CMK (cell line): ENCODE data around the gene MSI2.

ENCODE experiments used
- DNase-seq: peaks from one replicate; pipeline ENCODE4 v3.0.0-alpha.2; 2010; ENCODE audit warnings: low read depth

MSI2 gene

DNA sequence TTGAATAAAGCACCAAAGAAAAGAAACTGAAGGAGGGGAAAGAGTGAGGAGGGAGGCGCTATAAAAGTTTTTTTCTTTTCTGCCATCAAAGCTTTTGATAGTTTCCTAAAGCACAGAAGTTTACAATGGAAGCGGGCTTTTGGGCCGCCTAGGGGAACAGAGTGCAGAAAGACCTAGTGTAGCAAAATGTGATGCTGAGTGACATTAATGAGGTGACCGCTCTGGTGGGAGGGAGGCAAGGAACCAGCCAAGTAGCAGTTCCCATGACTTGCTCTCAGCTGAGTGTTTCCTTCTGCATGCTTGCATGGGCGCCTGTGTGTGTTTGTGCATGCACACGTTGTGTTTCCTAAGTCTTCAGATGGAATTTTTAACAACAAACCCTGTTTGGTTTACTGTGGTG is 15.5 kb downstream of the MSI2 start:
- no peak for DNase-seq

DNA sequence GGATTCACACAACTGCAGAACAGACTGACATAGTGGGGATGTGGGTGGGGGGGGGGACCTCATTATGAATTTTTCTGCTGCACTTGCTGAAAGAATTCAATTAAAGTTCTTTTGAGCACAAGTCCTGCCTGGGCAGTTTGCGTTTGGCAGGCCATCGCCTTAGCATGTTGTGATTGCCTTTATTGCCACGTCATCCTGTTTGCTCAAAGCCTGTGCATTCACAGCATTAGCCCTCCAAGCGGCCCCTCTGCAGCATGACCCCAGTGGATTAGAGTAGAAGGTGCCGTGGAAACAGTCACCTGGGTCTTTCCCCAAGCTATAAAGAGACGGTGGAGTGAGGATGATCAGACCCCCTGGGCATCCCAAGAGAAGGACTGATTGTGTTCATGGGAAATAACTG is 17.2 kb downstream of the MSI2 start:
- DNase-seq = no peak

DNA sequence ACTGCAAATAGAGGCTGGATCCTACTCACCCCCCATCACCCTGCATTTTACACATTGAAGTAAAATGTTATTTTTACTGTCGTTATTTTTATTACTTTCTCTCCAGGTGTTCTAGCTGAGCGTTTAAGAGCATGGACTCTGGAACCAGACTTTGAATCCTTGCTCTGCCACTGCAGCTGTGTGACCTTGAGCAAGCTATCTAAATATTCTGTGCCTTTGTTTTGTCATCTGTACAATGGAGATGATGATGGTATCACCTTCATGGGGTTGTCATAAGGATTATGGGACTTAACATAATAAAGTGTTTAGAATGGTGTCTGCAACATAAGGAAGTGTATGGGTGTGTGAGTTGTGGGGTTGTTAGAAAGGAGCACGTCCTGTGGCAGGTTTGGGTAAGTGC is 17.8 kb downstream of the MSI2 start:
- no peak for DNase-seq

DNA sequence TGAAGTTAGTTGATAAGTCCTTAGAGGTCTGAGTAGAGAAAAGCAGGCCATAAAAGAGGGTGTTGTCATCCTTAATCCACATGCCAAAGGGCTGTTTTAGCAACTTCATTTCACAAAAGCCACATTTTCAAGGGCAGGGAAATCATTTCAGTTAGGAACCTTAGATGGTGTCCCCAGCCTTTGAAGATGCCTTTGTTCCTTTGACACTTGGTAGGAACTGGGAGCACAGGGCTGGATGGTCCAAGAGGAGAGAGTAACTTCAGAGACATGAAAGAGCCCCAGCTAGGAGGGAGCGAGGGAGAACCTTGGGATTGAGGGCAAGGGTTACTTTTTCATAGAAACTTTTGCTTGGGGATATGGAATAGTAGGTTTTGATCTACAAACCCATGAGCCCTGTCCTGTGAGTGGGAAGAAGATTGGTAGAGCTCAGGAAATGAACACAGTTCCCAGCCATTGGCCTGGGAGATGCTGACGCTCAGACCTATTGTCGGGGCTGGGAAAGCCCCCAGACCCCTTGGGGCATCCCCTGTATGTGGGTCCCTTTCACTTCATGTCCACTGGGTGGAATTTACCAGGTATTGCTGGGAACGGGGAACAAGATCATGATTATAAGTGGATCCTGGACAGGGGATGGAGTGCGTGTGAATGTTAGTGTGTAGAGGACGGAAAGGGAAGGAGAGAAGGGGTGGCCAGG is 18.9 kb downstream of the MSI2 start:
- no peak for DNase-seq

DNA sequence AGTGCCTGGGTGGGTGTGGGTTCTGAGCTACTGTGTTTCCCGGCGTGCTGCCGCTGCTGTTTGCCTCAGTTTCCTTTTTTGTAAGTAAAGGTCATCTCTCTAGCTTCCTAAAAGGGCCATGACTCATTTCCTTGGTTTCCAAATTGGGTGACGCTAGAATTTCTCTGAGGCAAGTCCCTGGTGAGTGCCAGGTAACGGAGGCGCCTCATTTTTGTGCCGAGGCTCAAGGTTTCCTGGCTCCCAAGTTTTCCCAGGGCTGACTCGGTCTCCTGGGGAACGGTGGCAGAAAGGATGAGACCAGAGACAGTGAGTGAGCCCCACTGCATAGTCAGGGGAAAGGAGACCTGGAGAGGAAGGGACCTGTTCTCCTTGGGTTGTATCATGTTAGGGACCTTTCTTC is 20.3 kb downstream of the MSI2 start:
- DNase-seq = no peak

DNA sequence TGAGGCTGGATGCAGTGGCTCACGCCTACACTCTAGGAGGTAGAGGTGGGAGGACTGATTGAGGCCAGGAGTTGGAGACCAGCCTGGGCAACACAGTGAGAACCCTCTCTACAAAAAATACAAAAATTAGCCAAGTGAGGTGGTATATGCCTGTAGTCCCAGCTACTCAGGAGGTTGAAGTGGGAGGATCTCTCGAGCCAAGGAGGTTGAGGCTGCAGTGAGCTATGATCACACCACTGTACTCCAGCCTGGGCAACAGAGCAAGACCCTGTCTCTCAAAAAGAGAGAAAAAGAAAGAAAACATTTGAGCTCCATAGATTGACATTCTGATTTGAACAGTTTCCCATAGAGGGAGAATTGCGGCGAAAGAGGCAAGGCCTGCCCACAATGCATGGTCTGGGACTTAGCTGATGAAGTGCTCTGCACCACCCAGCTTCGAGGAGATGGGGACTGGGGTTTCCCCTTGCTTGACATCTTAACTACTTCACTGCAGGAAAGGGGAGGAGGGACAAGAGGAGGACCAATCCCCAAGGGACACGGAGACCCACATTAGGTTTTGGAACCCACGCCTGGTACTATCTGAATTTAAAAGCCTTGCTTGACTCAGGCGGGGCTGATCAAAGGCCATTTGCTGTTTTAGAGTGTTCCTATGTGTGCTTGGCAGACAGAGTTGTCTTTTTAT is 21.7 kb downstream of the MSI2 start:
- DNase-seq = no peak

DNA sequence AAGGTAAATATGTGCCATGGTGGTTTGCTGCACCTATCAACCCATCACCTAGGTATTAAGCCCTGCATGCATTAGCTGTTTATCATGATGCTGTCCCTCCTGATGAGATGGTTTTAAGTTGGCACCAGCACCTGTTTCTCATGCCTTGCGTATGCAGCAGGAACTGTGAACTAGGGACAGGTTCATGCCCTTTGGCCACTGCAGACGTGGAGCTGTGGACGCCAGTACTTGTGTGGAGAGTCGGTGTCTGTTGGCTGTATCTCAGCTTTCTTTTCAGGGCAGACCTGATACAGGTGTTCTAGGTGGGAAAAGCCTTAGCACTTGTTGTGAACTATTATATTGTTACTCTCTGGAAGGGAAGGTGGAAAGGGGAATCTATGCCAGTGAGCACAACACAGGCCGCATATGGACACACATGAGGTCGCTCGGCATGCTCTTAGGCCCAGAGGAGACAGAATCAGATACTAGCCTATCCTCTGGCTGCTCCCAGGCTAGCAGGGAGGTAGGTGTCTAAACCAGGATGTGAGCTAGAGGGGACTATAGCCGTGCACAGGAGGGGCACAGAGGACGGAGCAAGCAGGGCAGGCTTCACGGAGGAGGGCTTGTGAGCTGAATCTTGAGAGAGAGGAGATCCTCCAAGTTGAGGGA is 22.5 kb downstream of the MSI2 start:
- DNase-seq = no peak

DNA sequence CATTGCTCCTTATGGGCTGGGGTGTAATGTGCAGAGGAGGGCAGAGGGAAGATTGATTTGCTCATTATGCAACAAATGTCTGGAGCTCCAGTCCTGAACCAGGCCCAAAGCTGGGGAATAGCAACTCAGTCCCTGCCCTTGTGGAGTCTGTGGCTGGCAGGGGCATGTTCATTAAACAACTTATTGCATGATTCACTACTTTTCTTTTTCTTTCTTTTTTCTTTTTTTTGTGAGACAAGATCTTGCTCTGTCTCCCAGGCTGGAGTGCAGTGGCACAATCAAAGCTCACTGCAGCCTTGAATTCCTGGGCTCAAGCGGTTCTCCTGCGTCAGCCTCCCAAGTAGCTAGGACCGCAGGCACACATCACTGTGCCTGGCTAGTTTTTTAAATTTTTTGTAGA is 23.1 kb downstream of the MSI2 start:
- DNase-seq = no peak

DNA sequence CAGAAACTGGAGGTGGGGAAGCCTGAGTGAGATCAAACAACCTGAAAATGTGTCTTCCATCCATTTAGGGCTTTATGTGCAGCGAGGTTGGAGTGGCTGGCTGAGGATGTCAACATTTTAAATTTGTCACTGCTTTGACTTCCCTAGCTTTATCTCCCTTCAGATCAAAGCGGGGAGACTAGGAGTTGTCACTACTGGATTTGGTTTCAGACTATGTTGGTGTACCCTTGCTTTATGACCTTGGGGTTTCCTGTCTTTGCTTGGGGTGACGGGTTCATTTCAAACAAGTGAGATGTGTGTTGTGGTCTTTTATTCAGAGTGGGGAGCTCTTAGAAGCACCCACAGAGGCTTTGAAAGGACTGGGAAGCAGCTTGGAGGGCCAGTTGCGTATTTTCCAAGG is 25.6 kb downstream of the MSI2 start:
- DNase-seq = no peak

DNA sequence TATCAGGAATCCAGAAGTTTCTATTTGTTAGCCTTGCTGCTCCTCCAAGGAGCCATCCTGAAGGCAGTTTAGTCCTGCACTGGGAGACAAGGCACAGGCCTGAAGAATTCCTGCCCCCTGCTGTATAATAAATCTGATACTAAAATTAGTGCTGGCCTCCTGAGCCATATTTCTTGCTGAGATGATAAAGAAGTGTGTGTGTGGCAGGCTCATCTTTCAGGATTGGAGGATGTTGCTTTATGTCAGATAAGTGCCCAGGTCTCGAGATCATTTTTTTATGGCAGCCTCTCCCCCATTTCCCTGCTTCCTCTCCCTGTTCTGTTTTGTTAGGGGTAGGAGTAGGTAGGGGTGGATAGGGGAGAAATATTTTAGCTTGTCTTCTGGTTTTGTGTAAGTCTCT is 26.0 kb downstream of the MSI2 start:
- DNase-seq = no peak

DNA sequence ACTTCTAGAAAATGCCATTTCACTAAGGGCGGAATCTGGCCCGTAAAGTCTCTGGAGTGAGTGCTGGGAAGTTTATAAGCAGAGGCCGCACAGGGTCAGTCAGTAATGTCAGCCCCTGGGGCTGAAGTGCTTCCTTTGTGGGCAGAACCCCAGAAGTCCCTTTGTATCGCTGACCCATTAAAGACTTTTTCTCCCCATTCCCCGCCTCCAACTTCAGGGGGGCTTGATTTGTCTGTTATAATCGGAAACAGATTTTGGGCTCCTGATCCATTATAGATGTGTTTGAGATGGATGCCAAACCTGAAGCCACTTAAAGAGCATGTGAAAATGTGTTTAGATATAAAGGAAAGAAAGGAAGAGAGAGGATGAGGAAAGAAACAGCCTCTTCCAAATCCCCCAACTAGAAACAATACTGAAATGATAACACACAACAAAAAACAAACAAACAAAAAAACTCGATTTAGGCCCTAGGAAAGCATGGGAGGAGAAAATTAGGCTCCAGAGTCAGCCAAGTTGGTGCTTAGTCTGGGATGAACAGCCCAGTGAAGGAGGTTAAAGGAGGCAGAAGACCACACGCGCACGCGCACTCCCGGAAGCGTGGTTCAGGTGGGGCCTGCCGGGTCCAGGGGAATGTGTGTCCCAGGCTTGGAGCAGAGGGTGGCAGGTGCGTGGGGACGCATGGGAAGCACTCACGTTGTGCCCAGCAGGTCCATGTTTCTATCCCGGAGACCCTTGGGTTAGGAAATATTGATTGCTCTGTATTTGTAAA is 27.1 kb downstream of the MSI2 start:
- no peak for DNase-seq

DNA sequence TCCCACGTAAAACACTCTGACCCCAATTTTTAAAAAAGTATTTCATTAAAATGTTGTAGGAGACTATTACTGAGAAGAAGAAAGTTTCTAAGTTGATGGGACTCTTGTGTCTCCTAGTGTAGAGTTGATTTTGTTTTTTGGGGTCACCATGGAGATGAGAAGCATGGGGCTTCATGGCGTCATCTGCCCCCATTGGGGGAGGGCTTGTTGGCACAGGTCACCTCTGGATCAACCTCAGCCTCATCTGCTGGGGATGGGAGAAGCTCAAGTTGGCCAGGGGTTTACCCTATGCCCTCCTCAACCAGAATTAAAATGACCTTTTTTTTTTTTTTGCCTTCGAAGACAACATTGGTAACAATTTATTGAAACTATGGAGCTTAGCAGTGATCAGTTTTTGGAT is 28.3 kb downstream of the MSI2 start:
- no peak for DNase-seq

DNA sequence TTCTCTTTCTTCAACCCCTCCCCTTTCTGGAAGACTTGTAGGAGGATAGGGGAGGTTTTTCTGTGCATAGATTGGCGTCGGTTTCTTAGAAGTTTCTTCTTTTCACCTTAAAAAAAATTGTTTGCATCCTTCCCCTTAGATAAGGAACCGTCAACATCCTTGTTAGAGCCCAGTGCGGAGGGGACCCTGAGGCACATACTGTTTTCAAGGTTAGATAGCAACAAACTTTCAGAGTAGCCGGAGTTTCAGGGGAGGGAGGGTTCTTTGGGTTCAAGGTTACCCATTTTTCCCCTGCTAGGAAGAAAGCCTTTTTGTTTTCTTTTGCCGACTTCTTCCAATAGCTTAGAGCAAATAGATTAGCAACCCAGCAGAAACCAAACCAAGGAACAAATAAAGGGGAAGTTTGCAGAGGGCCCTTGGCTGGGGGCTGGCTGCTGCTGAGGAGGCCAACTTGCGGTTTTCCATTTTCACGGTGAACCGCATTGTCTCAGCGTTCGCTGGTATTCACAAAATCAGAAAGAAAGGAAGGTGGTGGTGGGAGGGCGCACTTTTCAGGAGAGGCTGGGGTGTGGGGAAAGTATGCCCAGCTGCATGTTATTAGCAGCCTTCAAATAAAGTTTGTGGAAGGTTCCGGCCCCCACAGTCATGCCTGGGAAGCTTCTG is 28.8 kb downstream of the MSI2 start:
- DNase-seq = peak; percentile 55

DNA sequence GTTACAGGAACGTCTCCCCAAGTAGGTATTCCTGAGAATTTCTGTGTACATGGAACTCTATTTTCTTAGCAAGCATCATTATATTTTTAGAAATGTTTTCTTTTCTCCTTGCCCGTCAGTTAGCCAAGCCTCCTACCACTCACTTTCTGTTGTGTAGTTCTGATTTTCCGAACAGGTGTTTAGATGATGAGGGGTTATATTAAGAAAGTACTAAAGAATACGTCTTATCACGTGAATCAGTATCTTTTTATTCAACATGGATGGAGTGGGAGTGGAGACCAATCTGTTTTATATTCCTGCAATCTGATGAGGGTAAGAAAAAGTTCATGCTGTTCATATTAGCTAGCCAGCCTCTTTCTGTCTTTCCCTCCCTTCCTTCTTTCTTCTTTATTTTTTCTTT is 29.4 kb downstream of the MSI2 start:
- DNase-seq = no peak

DNA sequence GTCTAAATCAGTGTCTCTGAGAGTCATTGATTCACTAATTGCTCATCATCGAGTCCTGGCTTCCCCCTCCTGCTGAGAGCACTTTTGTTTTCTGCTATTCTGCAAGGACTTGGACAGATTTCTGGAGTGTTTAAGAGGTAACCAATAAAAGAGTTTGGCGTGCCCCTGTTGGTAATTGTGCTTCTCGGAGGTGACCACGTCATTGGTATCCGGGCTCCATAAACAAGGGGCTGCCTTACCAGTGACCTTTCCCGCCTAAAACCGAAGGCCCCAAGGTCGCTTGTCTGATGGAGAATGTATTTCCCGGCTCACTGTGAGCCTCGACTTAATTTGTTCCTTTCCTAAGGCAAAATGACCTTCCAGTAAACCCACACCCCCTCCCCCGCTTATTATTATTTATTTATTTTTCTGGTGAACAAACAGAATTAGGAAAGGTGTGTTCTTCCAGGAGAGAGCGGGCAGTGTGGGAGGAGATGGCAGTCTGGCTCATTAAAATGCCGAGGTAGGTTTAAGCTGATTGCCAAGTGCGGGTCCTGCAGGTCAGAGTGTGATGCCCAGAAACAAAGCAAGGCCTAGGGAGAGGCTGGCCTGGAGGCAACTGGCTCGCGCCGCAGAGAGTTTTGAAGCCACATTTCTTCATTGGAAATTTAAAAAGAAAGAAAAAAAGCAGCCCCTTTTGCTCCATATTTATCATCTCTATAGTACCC is 30.2 kb downstream of the MSI2 start:
- no peak for DNase-seq

DNA sequence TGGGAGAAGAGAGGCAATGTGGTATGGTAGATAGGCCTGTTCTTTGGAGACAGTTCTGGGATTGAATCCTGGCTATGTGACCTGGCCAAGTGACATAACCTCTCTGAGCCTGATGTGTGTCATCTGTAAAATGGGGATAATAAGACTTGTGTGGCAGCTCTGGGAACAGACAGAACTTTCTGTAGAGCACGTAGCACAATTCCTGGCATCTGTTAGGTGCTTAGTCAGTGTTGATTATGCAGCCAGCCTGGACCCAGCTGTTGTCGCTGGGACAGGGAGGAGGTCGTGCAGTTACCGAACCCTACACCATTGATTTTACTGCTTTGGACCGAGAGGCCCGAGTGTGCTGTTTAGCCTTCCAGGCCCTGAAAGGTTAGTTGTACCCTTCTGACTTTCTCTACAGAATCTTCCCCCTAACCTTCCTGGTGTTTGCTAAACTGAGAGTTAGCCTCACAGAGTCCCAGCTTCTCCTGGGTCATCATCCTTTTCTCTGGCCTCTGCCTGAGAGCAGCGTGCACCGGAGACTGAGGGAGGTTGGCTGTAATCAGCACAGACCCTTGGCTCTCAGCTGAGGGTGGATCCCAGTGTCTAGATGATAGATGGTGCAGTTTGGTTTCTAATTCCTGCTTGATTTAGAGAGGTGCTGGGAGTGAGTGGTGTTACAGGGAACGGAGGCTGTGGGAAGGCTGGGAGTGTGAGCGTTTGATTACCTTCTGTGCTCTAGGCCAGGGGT is 31.9 kb downstream of the MSI2 start:
- DNase-seq = no peak

DNA sequence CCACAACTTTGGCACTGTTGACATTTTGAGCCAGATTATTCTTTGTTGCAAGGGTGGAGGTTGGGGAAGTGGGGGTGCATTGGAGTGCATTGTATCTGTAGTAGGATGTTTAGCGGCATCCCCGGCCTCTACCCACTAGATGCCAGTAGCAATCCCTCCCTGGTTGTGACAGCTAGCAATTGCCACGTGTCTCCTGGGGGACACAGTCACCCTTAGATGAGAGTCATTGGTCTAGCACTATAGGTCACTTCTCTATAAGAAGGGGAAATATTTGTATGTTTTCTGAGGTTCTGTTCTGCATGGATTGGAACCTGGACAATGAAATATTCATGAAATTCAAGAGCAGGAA is 32.4 kb downstream of the MSI2 start:
- no peak for DNase-seq

DNA sequence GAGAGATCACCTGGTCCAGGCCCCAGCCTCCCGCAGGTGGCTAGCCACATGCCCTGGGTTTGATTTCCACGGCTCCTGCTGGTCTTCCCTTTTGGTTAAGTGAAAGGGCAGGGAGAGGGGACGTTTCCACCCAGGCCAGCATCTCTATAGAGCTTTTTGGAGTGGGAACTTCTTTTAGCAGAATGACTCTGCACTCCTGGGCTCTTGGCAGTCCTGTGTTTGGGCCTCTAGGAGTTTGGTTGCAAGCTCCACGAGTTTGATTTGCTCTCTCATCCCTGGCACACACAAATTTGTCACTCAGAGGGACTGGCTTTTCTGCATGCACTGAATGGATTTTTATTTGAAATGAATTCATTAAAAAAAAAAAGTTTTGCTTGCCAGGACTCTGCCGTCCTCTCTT is 32.8 kb downstream of the MSI2 start:
- DNase-seq = no peak

DNA sequence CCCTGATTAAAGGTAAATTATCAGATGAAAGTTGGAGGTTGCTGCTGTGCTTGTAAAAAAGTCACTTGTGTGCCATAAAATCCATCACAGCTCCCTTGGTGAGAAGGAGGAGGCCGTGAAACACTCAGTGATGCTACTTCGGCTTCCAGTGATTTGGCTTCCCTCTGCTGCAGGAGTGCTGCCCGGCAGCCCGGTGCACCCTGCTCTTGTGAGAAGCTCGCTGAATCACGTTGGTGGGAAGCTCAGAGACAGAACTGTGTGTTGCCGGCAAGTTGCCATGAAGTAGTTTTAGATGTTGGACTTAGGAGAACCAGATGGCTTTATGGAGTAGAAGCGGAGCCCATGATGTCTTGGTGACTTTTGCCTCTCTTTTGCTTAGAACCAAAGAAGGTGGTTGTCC is 33.3 kb downstream of the MSI2 start:
- DNase-seq = no peak

DNA sequence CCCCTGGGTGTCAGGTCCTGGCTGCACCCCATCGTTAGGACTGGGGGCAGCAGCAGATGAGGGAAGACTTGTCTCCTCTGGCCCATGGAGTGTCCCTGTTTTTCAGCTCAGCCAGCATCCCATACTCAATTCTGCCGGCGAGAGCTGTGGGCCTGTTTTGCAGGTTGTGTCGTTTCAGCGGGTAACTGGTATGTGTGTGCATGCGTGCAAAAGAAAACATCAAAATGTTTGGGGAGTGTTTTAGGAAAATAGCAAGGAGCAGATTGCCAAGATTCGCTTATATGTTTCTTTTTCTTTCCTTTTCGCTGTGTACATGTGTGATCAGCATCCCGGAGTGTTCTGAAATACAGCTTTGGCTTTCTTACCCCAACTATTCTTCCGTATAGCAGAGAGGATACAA is 34.7 kb downstream of the MSI2 start:
- DNase-seq = no peak

DNA sequence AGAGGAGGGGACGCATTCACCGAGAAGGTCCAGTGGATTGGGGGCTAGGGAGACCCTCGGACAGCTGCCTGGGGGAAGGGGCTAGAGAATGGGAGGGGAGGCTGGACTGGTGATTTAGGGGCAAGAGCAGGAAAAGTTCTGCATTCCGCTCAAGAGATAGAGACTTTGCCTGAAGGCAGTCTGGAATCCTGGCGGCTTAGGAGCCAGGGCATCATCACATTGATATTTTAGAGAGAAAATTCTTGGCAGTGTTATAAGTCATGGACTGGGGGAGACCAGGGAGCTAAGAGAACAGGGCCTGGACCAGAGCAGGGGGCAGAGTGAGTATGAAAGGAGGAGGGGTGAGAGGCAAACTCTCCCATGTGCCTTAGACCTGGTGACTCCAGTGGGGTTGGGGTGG is 35.8 kb downstream of the MSI2 start:
- DNase-seq = no peak
